Iris pigment epithelial cell (primary cell): Measurements from ENCODE around the gene NMRAL1.

Source experiments
- DNase-seq: peaks from one replicate; pipeline ENCODE4 v3.0.0-alpha.2; 2011; ENCODE audit warnings: low read depth

The NMRAL1 gene

DNA sequence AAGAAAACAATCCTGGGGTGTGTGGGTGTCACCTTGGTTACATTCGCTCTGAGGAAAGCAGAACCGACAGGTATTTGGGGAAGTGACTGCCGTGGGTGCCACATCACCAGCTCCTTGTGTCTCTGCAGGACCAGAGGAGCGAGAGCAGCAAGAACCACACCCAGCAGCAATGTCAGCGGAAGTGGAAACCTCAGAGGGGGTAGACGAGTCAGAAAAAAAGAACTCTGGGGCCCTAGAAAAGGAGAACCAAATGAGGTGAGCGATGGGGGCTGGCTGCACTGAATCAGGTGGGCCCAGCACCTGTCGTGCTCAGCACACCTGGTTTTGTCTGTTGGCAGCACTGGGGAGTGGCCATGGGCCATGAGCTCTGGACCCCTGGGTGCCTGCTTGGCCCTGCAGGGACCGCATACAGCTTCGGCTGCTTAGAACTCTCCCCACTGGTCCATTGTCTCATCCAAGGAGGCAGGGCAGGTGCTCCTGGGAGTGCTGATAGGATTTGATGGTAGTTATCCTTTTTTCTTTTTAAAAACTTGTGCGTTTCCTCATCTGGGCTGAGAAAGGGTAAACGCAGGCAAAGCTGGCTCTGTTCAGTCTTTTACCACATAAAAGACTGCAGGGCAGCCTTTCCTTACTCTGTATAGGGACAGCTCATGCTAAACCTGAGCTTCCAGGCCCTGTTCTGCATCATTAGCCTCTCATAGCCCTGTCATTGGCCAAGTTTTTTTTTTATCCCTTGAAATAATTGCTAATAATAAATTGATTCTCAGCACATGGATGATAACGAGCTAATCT is 31.1 kb upstream of the NMRAL1 start:
- DNase-seq: no peak

DNA sequence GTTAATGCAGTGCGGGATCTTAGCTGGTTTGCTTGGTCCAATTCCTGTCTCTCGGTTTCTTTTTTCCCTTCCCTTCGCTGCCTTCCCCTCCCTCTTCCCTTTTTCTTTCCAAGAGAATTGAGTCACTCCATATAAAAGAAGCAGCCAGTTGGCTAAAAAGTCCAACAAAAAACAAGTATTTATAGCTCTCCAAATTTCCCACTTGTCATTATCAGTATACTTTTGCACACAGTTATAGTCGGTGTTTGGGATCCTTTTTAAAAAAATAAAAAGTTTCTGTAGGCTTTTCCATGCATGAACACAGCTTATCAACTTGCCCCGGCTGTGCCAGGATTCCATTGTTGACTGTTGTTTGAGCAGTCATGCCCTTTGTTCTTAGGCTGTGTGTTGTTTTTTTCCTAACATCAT is 26.6 kb upstream of the NMRAL1 start:
- no peak for DNase-seq

DNA sequence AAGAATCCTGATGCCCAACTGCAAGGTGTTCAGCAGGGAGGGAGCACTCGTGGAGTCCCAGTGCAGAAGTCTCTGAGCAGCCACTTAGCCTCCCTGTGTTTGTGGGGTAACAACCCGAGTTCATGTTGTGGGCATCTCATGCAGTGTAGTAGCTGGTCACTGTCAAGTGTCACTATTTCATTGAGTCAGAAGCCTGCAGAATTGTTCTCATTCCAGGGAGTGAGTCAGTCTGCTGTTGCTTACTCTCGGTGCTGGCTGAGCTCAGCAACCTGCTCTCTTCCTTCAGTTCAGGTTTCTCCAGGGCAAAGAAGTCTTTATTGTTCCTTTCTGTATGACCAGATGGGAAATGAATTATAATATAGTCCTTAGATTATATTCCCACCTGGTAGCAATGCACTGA is 25.8 kb upstream of the NMRAL1 start:
- DNase-seq: peak; percentile 88

GRCh38 chr16:4499196-4499555 is 24.8 kb upstream of the NMRAL1 start:
- no peak for DNase-seq

DNA sequence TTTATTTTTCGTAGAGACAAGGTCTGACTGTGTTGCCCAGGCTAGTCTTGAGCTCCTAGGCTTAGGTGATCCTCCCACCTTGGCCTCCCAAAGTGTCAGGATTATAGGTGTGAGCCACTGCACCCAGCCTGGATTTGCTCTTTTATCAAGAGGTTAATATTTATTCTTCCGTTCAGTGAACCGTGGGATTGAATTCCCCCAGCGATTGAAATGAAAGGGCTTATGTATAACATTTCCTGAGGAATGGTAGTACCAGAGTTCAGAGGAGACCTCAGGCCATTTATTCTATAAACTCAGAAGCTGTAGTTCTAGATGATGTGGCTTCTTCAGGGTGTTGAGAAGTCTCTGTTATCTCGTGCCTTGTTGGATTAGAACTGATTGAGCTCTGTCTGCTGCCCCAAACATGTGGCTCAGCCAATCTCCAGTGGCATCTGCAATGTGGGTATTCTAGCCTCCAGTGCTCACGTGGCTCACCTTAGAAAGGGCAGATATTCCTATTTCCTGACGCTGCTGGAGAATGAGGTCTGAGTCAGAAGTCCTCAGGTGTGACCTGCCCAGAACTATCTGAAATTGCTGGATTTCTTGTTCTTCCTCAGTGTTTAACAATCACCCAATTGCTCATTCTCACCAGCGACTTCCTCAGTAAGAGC is 24.2 kb upstream of the NMRAL1 start:
- DNase-seq: no peak

GRCh38 chr16:4496305-4496704 is 21.9 kb upstream of the NMRAL1 start:
- DNase-seq: peak; percentile 76

DNA sequence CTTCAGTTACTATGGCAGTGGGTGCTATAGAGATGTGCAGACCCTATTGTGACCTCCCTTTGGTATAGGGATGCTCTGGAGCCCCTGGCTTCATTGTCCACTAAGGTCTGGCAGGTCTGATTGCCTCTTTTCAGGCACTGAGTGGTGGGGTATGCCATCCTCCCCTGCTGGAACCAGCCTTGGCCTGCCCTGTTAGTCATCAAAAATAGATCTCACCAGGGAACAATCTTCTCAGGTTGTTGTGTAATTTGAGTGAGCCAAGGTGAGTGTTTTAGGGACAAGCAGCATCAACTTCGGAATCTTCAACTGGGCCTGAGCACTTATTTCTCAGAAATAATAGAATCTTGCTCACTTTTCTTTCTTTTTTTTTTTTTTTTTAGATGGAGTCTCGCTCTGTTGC is 21.3 kb upstream of the NMRAL1 start:
- no peak for DNase-seq

- DNase-seq: peak; percentile 86
Observed at GRCh38 chr16:4494746-4495490, 20.5 kb upstream of the NMRAL1 start.

- DNase-seq: no peak
Observed at GRCh38 chr16:4491898-4492297, 17.5 kb upstream of the NMRAL1 start.

DNA sequence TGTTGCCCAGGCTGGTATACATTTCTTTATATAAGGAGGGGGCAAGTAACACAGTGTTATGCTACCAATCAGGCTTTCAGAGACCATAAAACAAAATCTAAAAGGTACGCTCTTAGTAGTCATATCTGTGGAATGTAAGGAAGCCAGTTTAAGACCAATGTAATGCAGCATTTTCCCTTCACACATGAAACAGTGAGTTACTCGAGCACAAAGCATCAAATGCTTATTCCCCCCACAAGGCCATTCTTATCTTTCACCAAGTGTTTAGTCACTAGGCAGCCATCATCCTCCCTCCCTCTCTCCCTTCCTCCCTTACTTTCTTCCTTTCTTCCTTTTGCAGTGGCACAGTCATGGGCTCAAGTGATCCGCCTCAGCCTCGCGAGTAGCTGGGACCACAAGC is 14.6 kb upstream of the NMRAL1 start:
- peak; percentile 90 for DNase-seq

GRCh38 chr16:4488499-4488967 is 14.1 kb upstream of the NMRAL1 start:
- DNase-seq: no peak

- DNase-seq: peak; percentile 80
Observed at GRCh38 chr16:4487955-4488498, 13.6 kb upstream of the NMRAL1 start.

GRCh38 chr16:4486126-4486893 is 11.9 kb upstream of the NMRAL1 start:
- no peak for DNase-seq

DNA sequence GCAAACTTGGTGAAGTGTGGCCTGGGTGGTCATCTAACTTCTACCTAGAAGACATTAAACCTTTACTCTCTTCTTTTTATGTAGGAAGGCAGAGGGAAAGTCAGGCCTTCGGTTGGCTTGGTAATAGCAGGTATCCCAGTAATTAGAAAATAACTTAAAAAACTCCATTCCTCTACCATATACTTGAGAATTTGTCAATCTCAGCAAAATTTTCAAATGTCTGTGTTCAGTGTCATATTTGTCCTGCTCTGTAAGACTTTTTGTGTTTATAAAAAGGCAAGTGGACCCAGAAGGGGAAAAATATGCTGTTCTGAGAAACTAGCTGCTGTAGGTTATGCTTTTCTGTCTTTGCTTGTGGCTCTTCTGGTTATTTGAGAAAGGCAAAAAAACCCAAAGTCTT is 7.5 kb upstream of the NMRAL1 start:
- no peak for DNase-seq

DNA sequence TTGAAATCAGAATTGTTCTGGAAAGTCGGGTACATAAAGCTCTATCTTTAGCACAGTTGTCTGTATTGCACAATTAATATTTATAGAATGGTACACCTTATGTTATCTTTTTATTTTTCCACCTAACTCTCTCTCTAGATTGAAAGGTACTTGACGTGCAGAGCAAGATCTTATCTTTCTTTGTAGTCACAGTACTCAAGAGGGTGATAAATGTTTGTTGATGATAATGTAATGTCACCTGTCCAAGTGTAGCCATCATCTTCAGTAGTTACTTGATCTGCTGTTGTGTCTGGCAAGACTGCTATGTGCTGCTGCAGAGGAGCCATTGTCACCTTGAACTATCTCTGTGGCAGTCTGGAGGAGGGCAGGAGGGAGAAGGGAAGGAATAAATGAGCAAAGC is 7.1 kb upstream of the NMRAL1 start:
- DNase-seq: no peak

GRCh38 chr16:4477966-4478365 is 3.5 kb upstream of the NMRAL1 start:
- peak; percentile 67 for DNase-seq

DNA sequence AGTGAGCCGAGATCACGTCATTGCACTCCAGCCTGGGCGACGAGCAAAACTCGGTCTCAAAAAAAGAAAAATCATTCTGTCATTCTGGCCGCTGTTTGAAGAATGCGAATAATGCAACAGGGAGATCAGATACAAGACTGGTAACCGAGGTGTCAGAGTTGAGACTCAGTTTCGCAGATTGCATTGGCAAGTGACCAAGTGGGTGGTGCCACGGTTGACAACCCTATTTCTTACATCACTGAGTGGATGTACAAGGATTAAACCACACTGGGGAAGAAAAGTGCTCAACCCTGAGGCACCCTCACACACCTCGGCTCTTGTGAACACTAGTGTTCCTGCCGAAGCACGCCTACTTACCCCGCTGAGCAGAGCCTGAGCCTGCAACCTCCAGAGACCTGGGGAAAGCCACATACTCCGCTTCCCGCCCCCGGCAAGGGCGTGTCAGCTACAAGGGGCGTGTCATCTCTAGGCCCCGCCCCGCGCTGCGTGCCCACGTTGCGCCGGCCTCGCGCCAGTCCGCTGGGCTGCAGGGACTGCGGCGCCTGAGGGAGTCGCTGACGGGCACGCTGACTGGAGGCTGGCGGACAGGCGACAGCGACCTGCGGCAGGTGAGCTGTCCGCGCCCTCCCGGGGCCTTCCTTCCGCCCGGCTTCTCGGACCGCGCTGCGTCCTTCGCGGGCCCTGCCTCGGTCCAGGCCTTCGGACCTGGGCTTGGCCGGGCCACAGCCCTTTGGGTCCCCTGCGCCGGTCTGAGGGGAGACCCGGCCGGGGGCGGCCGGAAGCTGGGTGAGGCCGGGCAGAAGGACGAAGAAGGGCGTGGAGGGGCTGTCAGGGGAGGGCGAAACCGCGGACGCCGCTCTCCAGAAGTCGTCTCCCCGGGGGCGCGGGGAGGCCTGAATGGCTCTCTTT is 1.7 kb upstream of the NMRAL1 start, which contains the start of gene HMOX2:
Gene HMOX2, plus strand, starts transcription at position 519 of the 909 bp plus-strand sequence. CDS start 29,127 bp downstream, outside the sequence.
- peak; percentile 88 for DNase-seq

DNA sequence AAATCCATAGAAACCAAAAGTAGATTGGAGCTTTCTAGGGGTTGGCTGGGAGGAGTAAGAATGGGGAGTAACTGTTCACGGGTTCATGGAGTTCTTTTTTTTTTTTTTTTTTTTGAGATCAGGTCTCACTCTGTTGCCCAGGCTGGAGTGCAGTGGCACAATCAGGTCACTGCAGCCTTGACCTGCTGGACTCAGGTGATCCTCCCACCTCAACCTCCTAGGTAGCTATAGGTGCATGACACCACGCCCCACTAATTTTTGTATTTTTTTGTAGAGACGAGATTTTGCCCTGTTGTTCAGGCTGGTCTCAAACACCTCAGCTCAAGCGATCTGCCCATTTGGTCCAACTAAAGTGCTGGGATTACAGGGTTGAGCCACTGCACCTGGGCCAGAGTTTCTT is 1.5 kb downstream of the NMRAL1 start:
- DNase-seq: no peak

DNA sequence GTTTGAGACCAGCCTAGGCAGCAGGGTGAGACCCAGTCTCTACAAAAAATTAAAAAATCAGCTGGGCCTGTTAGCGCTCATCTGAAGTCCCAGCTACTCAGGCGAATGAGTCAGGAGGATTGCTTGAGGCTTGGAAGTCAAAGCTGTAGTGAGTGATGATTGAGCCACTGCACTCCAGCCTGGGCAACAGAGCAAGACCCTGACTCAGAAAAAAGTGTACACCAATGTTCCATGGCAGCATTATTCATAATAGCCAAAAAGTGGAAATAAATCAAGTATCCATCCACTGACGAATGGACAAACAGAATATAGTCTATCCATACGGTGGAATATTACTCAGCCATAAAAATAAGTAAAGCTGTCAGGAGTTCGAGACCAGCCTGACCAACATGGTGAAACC is 2.6 kb downstream of the NMRAL1 start:
- no peak for DNase-seq

- no peak for DNase-seq
Observed at GRCh38 chr16:4468972-4469371, 5.5 kb downstream of the NMRAL1 start.

GRCh38 chr16:4467916-4468315 is 6.5 kb downstream of the NMRAL1 start:
- DNase-seq: no peak
